GM12878 (cell line): ENCODE data around the gene CLIC5. TPM values are rescaled to one million over a fixed set of nuclear protein-coding genes. Genes with fewer than 3 reads are reported as not detected.

Experiments used
- ATAC-seq: fragments of 200-7000 bp; cut with Tn5 transposase; 3 replicates; pipeline ENCODE4 v1.9.1; 2020; ENCODE audit warnings: mild to moderate bottlenecking, moderate library complexity
- BruUV-seq: library from RNA; stranded (reverse); fragments of 400-500 nt; replicated peaks from 2 replicates; lab custom pipeline; 2021; lab: Mats Ljungman, UMichigan
- CTCF ChIA-PET: fragments of 300-600 bp; sonication (Branson Sonifier 250); formaldehyde crosslinking; extraction: SDS; loops from one replicate; lab custom pipeline; 2021; ENCODE audit warnings: inconsistent platforms; lab: Yijun Ruan, JAX
- POLR2A ChIA-PET: fragments of 350-600 bp; formaldehyde crosslinking; extraction: SDS; loops from one replicate; lab custom pipeline; 2021; ENCODE audit warnings: inconsistent platforms; lab: Charles Lee
- RAD21 ChIA-PET: fragments of 300-600 bp; sonication (Branson Sonifier 250); formaldehyde crosslinking; loops from one replicate; lab custom pipeline; 2023; ENCODE audit warnings: antibody characterized with exemption; ENCODE audit not compliant: unreplicated experiment; lab: Charles Lee
- SMC1A ChIA-PET: fragments of 300-600 bp; sonication (Branson Sonifier 250); formaldehyde crosslinking; loops from one replicate; lab custom pipeline; 2023; ENCODE audit not compliant: unreplicated experiment, uncharacterized antibody; lab: Charles Lee
- DNase-seq: peaks from one replicate; pipeline ENCODE4 v3.0.0-alpha.2; 2011; ENCODE audit warnings: low read depth, low spot score
- FAIRE-seq: peaks from 3 replicates; lab custom pipeline; 2011; peaks lifted over from hg19 to GRCh38; lab: Jason Lieb, UNC
- H2AFZ ChIP-seq: 2 replicates; pipeline ENCODE4 v1.6.0; 2011; ENCODE audit warnings: low read depth, low read length, control low read depth; ENCODE audit not compliant: control insufficient read depth
- H3K27ac ChIP-seq: 2 replicates; pipeline ENCODE4 v1.5.1; 2011; ENCODE audit warnings: control low read depth; ENCODE audit not compliant: control insufficient read depth, insufficient read depth
- H3K27me3 ChIP-seq, 2 experiments: replicated peaks in 1 of 2; 2 replicates each; pipeline versions ENCODE4 v1.6.0 to v1.6.1; 2011; ENCODE audit warnings: low read length in 1 of 2; ENCODE audit not compliant: control insufficient read depth in 2 of 2, insufficient read depth in 2 of 2
- H3K36me3 ChIP-seq, 2 experiments: 2 replicates each; pipeline ENCODE4 v1.5.1; 2011; ENCODE audit warnings: low read length in 1 of 2; ENCODE audit not compliant: control insufficient read depth in 2 of 2, insufficient read depth in 2 of 2
- H3K4me1 ChIP-seq: 2 replicates; pipeline ENCODE4 v1.6.1; 2011; ENCODE audit warnings: mild to moderate bottlenecking, low read length, moderate library complexity, mixed read lengths; ENCODE audit not compliant: control insufficient read depth, insufficient read depth
- H3K4me2 ChIP-seq: 2 replicates; pipeline ENCODE4 v1.6.0; 2011; ENCODE audit warnings: control low read depth; ENCODE audit not compliant: control insufficient read depth, insufficient read depth
- H3K4me3 ChIP-seq: fragments of 200-600 bp; sonication (generic); 2 replicates; pipeline ENCODE4 v1.5.1; 2016
- H3K79me2 ChIP-seq: 2 replicates; pipeline ENCODE4 v1.6.0; 2011; ENCODE audit warnings: low read length; ENCODE audit not compliant: control insufficient read depth, insufficient read depth
- H3K9ac ChIP-seq: 2 replicates; pipeline ENCODE4 v1.8.0; 2011; ENCODE audit warnings: low read length, control low read depth, mixed read lengths; ENCODE audit not compliant: control insufficient read depth, insufficient read depth
- H3K9me3 ChIP-seq: replicated peaks from 3 replicates; pipeline ENCODE4 v1.5.1; 2011; ENCODE audit warnings: mild to moderate bottlenecking, low read length; ENCODE audit not compliant: control insufficient read depth, insufficient read depth
- H4K20me1 ChIP-seq: 2 replicates; pipeline ENCODE4 v1.6.0; 2011; ENCODE audit not compliant: control insufficient read depth, insufficient read depth
- CREM ChIP-seq: IDR thresholded peaks from 2 replicates; pipeline ENCODE4 v1.6.1; 2014; ENCODE audit warnings: antibody characterized with exemption, low read depth
- EED ChIP-seq: sonication (generic); IDR thresholded peaks from 2 replicates; pipeline ENCODE4 v1.6.1; 2016; ENCODE audit warnings: antibody characterized with exemption, low read depth
- FOXM1 ChIP-seq: IDR thresholded peaks from 2 replicates; pipeline ENCODE4 v1.6.1; 2012; ENCODE audit warnings: low read depth, mild to moderate bottlenecking, inconsistent platforms, low read length, moderate library complexity
- GATAD2B ChIP-seq: fragments of 450-650 bp; conservative IDR thresholded peaks from 2 replicates; pipeline ENCODE4 v1.6.1; 2017; ENCODE audit warnings: low read depth, mild to moderate bottlenecking, moderate library complexity
- HDAC6 ChIP-seq: fragments of 200-600 bp; sonication (generic); IDR thresholded peaks from one replicate; pipeline ENCODE4 v1.8.0; 2017; ENCODE audit warnings: antibody characterized with exemption; ENCODE audit not compliant: unreplicated experiment
- IRF4 ChIP-seq: IDR thresholded peaks from 2 replicates; pipeline ENCODE4 v1.6.1; 2011; ENCODE audit warnings: low read depth, low read length
- NRF1 ChIP-seq: conservative IDR thresholded peaks from 2 replicates; pipeline ENCODE4 v1.6.1; 2011; ENCODE audit warnings: mild to moderate bottlenecking, low read depth, low read length, improper control_type of control experiment
- PAX8 ChIP-seq: fragments of 450-650 bp; IDR thresholded peaks from 2 replicates; pipeline ENCODE4 v1.6.1; 2017; ENCODE audit warnings: mild to moderate bottlenecking, moderate library complexity
- RELA ChIP-seq: fragments of 450-650 bp; IDR thresholded peaks from 2 replicates; pipeline ENCODE4 v1.8.0; 2014; ENCODE audit warnings: borderline replicate concordance; ENCODE audit not compliant: partially characterized antibody
- SP1 ChIP-seq: IDR thresholded peaks from one replicate; pipeline ENCODE4 v1.6.1; 2011; ENCODE audit warnings: low read depth, low read length
- SREBF1 ChIP-seq: IDR thresholded peaks from 2 replicates; pipeline ENCODE4 v1.6.1; 2012; ENCODE audit warnings: mild to moderate bottlenecking, low read length
- WGBS: methylation state at CpG from one replicate; pipeline ENCODE4 v1.1.6; 2016; ENCODE audit warnings: low lambda C conversion rate; ENCODE audit not compliant: insufficient replicate concordance, insufficient coverage; ENCODE audit errors: missing lambda C conversion rate; 5-methylcytosine and 5-hydroxymethylcytosine counted together
- in situ Hi-C: fragments of 300-500 bp; cut with MboI; formaldehyde crosslinking; loops from 9 replicates; pipeline ENCODE4 v1.14.3; 2018; ENCODE audit warnings: mixed read lengths
- intact Hi-C: fragments of 100-400 bp; cut with micrococcal nuclease; formaldehyde crosslinking; loops from one replicate; pipeline ENCODE4 v1.14.2; 2022; ENCODE audit not compliant: unreplicated experiment
- polyA plus RNA-seq, 11 experiments: library from polyadenylated mRNA; depleted of rRNA in 4 of 11; unstranded in 6 of 11; stranded (reverse) in 5 of 11; fragments of >200 nt; fragmentation: Nextera tagmentation in 4 of 11; fragmentation: Illumina TruSeq in 1 of 11; extraction: Ambion mirVana in 4 of 11; extraction: Trizol in 1 of 11; gene quantifications; 1 replicate in 1 of 11; 2 replicates in 10 of 11; pipeline versions ENCODE4 v1.2.1 to v1.2.3, GENCODE V29; 2011 to 2016; ENCODE audit warnings: inconsistent platforms in 2 of 11, missing spikeins in 2 of 11, low read depth in 1 of 11
- total RNA-seq, 4 experiments: library from RNA; depleted of rRNA in 3 of 4; stranded (reverse); fragments of >200 nt in 3 of 4; fragmentation: Illumina TruSeq in 1 of 4; extraction: Trizol in 1 of 4; gene quantifications; 2 replicates each; pipeline versions ENCODE4 v1.2.1 to v1.2.3, GENCODE V29; 2013 to 2021
- TF ChIP-seq, protein P1 (sequence below): fragments of 450-650 bp; IDR thresholded peaks from 2 replicates; pipeline ENCODE4 v1.6.1; 2017; ENCODE audit warnings: antibody characterized with exemption, mild to moderate bottlenecking, moderate library complexity
- TF ChIP-seq, protein P2 (sequence below): fragments of 450-650 bp; IDR thresholded peaks from 2 replicates; pipeline ENCODE4 v1.6.1; 2016; ENCODE audit warnings: mild to moderate bottlenecking, moderate library complexity, borderline replicate concordance
- TF ChIP-seq, protein P3 (sequence below): IDR thresholded peaks from 2 replicates; pipeline ENCODE4 v1.6.1; 2012; ENCODE audit warnings: mild to moderate bottlenecking, low read depth, low read length
- TF ChIP-seq, protein P4 (sequence below): IDR thresholded peaks from 2 replicates; pipeline ENCODE4 v1.6.1; 2011; ENCODE audit warnings: low read depth, low read length, improper control_type of control experiment, borderline replicate concordance

CLIC5 gene
- total and polyA plus RNA-seq, 10 of the 15 experiments (the other 5 are each of a cell fraction or from before 2014, with no cell fraction given) = 0.01 to 0.08 (median 0.02) TPM; not detected in 7

DNA sequence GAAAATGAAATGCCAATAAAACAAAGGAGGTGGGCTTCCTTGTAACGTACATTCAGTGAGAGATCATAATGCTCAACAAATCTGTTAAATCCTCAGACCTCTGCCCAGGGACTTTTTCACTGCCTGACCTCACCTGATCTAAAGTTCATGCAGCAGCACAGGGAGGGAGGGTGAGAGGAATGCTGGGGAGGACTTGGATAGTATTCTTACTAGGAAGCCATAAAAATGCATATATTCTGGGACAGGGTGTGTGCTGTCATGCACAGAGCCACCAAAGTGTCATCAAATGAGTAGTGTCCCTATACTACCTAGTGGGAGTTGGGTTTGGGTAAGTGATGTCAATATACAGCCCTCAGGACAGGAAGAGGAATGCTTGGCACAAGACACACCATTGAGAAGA lies 32.6 kb downstream of the CLIC5 start:
- FAIRE-seq (no peak), DNase-seq (no peak), ATAC-seq (no peak)
- H3K27ac ChIP-seq = no peak overlapping the region
- no peaks in the 10 kb centered on the region for H3K36me3 ChIP-seq
- BruUV-seq = no TSS peak
- POLR2A ChIA-PET = no interaction called here
- H3K79me2 ChIP-seq = no peaks in the 10 kb centered on the region
- H2AFZ ChIP-seq = no peak overlapping the region
- H3K9ac ChIP-seq = no peak overlapping the region
- H3K9me3 ChIP-seq = no peaks in the 10 kb centered on the region
- H3K4me1 ChIP-seq = no peaks in the 10 kb centered on the region
- RAD21 ChIA-PET = no interaction called here
- SMC1A ChIA-PET = no interaction called here
- CTCF ChIA-PET = no interaction called here
- in situ Hi-C loops = no loop called here
- intact Hi-C loops = no loop called here
- no peaks in the 10 kb centered on the region for H4K20me1 ChIP-seq
- no peak overlapping the region for H3K4me2 ChIP-seq
- 0% methylated on average over 1 of the region's 1 CpG for WGBS
- no peaks in the 10 kb centered on the region; a peak in 1 of 4 replicates for H3K27me3 ChIP-seq
- no peak overlapping the region for H3K4me3 ChIP-seq
- TF ChIP-seq, protein P1, sequence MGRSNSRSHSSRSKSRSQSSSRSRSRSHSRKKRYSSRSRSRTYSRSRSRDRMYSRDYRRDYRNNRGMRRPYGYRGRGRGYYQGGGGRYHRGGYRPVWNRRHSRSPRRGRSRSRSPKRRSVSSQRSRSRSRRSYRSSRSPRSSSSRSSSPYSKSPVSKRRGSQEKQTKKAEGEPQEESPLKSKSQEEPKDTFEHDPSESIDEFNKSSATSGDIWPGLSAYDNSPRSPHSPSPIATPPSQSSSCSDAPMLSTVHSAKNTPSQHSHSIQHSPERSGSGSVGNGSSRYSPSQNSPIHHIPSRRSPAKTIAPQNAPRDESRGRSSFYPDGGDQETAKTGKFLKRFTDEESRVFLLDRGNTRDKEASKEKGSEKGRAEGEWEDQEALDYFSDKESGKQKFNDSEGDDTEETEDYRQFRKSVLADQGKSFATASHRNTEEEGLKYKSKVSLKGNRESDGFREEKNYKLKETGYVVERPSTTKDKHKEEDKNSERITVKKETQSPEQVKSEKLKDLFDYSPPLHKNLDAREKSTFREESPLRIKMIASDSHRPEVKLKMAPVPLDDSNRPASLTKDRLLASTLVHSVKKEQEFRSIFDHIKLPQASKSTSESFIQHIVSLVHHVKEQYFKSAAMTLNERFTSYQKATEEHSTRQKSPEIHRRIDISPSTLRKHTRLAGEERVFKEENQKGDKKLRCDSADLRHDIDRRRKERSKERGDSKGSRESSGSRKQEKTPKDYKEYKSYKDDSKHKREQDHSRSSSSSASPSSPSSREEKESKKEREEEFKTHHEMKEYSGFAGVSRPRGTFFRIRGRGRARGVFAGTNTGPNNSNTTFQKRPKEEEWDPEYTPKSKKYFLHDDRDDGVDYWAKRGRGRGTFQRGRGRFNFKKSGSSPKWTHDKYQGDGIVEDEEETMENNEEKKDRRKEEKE = no peak
- TF ChIP-seq PAX8 (no peak), GATAD2B (no peak), EED (no peak), SREBF1 (no peak), CREM (no peak), NRF1 (no peak), SP1 (no peak), HDAC6 (no peak), IRF4 (no peak), FOXM1 (no peak), RELA (no peak)
- TF ChIP-seq, protein P2, sequence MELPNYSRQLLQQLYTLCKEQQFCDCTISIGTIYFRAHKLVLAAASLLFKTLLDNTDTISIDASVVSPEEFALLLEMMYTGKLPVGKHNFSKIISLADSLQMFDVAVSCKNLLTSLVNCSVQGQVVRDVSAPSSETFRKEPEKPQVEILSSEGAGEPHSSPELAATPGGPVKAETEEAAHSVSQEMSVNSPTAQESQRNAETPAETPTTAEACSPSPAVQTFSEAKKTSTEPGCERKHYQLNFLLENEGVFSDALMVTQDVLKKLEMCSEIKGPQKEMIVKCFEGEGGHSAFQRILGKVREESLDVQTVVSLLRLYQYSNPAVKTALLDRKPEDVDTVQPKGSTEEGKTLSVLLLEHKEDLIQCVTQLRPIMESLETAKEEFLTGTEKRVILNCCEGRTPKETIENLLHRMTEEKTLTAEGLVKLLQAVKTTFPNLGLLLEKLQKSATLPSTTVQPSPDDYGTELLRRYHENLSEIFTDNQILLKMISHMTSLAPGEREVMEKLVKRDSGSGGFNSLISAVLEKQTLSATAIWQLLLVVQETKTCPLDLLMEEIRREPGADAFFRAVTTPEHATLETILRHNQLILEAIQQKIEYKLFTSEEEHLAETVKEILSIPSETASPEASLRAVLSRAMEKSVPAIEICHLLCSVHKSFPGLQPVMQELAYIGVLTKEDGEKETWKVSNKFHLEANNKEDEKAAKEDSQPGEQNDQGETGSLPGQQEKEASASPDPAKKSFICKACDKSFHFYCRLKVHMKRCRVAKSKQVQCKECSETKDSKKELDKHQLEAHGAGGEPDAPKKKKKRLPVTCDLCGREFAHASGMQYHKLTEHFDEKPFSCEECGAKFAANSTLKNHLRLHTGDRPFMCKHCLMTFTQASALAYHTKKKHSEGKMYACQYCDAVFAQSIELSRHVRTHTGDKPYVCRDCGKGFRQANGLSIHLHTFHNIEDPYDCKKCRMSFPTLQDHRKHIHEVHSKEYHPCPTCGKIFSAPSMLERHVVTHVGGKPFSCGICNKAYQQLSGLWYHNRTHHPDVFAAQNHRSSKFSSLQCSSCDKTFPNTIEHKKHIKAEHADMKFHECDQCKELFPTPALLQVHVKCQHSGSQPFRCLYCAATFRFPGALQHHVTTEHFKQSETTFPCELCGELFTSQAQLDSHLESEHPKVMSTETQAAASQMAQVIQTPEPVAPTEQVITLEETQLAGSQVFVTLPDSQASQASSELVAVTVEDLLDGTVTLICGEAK = no peak
- TF ChIP-seq, protein P3, sequence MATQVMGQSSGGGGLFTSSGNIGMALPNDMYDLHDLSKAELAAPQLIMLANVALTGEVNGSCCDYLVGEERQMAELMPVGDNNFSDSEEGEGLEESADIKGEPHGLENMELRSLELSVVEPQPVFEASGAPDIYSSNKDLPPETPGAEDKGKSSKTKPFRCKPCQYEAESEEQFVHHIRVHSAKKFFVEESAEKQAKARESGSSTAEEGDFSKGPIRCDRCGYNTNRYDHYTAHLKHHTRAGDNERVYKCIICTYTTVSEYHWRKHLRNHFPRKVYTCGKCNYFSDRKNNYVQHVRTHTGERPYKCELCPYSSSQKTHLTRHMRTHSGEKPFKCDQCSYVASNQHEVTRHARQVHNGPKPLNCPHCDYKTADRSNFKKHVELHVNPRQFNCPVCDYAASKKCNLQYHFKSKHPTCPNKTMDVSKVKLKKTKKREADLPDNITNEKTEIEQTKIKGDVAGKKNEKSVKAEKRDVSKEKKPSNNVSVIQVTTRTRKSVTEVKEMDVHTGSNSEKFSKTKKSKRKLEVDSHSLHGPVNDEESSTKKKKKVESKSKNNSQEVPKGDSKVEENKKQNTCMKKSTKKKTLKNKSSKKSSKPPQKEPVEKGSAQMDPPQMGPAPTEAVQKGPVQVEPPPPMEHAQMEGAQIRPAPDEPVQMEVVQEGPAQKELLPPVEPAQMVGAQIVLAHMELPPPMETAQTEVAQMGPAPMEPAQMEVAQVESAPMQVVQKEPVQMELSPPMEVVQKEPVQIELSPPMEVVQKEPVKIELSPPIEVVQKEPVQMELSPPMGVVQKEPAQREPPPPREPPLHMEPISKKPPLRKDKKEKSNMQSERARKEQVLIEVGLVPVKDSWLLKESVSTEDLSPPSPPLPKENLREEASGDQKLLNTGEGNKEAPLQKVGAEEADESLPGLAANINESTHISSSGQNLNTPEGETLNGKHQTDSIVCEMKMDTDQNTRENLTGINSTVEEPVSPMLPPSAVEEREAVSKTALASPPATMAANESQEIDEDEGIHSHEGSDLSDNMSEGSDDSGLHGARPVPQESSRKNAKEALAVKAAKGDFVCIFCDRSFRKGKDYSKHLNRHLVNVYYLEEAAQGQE = no peak
- TF ChIP-seq, protein P4, sequence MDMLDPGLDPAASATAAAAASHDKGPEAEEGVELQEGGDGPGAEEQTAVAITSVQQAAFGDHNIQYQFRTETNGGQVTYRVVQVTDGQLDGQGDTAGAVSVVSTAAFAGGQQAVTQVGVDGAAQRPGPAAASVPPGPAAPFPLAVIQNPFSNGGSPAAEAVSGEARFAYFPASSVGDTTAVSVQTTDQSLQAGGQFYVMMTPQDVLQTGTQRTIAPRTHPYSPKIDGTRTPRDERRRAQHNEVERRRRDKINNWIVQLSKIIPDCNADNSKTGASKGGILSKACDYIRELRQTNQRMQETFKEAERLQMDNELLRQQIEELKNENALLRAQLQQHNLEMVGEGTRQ = no peak
